ENCODE measurements around the gene CEP70. TPM values are rescaled to one million over a fixed set of nuclear protein-coding genes. Genes with fewer than 3 reads are reported as not detected.
"Not testable (repeated sequence)": the region's sequence is repeated elsewhere in the genome, so short reads cannot be mapped to it uniquely, and the experiment has no call there.

CEP70 gene
- total RNA-seq, 4 donors from 2014 or later: 27.7 to 53.8 (median 43.5) TPM

DNA sequence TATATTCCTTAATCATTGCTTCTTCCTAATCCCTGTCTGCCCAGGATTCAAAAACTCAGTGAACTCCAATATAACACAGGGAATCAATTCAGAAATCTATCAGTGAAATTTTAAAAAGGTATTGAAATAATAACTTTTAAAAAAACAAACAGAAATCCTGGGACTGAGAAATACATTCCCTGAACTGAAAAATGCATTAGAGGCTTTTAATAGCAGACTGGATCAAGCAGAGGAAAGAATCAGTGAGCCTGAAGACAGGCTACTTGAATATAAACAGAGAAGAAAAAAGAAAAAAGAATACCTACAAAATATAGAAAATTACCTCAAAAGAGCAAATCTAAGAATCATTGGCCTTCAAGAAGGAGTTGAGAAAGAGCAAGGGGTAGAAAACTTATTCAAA lies 54.7 kb downstream of the CEP70 start:
- no peak overlapping the region for H3K4me3 ChIP-seq
- H3K9me3 ChIP-seq: peaks cover 0 to 40% (median 0%) of the 10 kb centered on the region in 3 donors
- TF ChIP-seq POLR2A (IDR thresholded peaks at IDR 0.05) (no peak), POLR2AphosphoS5 (IDR thresholded peaks at IDR 0.05) (no peak), EP300 (IDR thresholded peaks at IDR 0.05) (no peak), CTCF (IDR thresholded peaks at IDR 0.05) (no peak)
- no peak overlapping the region for H3K27ac ChIP-seq
- H3K36me3 ChIP-seq: peaks cover 0 to 63% of the 10 kb centered on the region in 2 donors
- no peaks in the 10 kb centered on the region for H3K27me3 ChIP-seq
- no peak for ATAC-seq
- no peaks in the 10 kb centered on the region for H3K4me1 ChIP-seq

GRCh38 chr3:138521445-138521844 lies 72.6 kb downstream of the CEP70 start:
- H3K36me3 ChIP-seq: peaks cover 0 to 61% of the 10 kb centered on the region in 2 donors
- H3K27ac ChIP-seq: not testable (repeated sequence)

GRCh38 chr3:138513090-138513843 lies 80.8 kb downstream of the CEP70 start:
- 91 to 94% methylated on average over 2 of the region's 2 CpGs for WGBS, 2 donors (ENCODE audit: low coverage in 1 of 2)
- no peak overlapping the region for H3K4me3 ChIP-seq
- H3K27ac ChIP-seq: no peak overlapping the region
- no peaks in the 10 kb centered on the region for H3K27me3 ChIP-seq
- TF ChIP-seq EP300 (IDR thresholded peaks at IDR 0.05) (no peak), POLR2AphosphoS5 (IDR thresholded peaks at IDR 0.05) (no peak), POLR2A (IDR thresholded peaks at IDR 0.05) (no peak), CTCF (IDR thresholded peaks at IDR 0.05) (no peak)
- H3K9me3 ChIP-seq: peaks cover 0 to 11% (median 0%) of the 10 kb centered on the region in 3 donors
- peaks cover 0 to 30% of the 10 kb centered on the region in 2 donors for H3K36me3 ChIP-seq
- no peak for ATAC-seq
- no peaks in the 10 kb centered on the region for H3K4me1 ChIP-seq

More at GRCh38 chr3:138521445-138521844, 72.6 kb downstream of the CEP70 start:
- WGBS, 2 donors (ENCODE audit: low coverage in 1 of 2): 100% methylated on average over 1 of the region's 23 CpGs; no CpG with 5 or more reads in 1 of the 2 donors
- not testable (repeated sequence) for H3K27me3 ChIP-seq, H3K4me1 ChIP-seq, H3K4me3 ChIP-seq, ATAC-seq
- H3K9me3 ChIP-seq: peaks cover 0 to 16% (median 0%) of the 10 kb centered on the region in 3 donors

DNA sequence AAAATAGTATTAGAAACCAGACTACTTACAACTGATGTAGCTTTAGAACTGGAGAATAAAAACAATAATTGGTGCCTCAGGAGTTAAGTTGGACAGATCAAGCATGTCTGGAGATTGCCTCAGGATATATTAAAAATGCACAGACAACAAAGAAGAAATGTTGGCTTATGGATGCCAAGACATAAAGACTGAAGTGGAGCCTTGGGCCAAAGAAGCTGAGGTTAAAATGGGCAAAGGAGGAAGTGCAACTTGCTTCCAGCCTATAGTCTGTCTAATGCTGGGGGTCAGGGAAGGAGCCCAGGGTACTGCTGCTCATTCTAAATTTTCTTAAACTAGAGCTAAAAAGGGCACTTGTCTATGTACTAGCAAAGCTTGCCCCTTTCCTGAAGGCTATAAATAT lies 82.1 kb downstream of the CEP70 start:
- no peaks in the 10 kb centered on the region for H3K4me1 ChIP-seq
- H3K4me3 ChIP-seq: no peak overlapping the region
- H3K27me3 ChIP-seq: no peaks in the 10 kb centered on the region
- ATAC-seq: no peak
- TF ChIP-seq EP300 (IDR thresholded peaks at IDR 0.05): no peak
- TF ChIP-seq POLR2AphosphoS5 (IDR thresholded peaks at IDR 0.05): no peak
- TF ChIP-seq POLR2A (IDR thresholded peaks at IDR 0.05): no peak
- no peak for TF ChIP-seq CTCF (IDR thresholded peaks at IDR 0.05)
- no peaks in the 10 kb centered on the region for H3K9me3 ChIP-seq
- H3K36me3 ChIP-seq: peaks cover 0 to 30% of the 10 kb centered on the region in 2 donors
- no peak overlapping the region for H3K27ac ChIP-seq

DNA sequence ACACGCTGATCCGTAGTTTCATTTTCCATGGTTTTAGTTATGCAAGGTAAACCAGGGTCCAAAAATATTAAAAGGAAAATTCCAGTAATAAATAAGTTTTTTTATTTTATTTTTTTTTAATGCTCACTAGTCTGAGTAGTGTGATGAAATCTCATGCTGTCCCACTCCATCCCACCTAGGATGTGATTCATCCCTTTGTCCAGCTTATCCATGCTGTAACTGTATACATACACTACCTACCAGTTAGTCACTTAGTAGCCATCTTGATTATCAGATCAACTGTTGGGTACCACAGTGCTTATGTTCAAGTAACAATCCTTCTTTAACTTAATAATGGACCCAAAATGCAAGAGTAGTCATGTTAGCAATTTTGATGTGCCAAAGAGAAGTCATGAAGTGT lies 84.5 kb downstream of the CEP70 start:
- H3K27me3 ChIP-seq: no peaks in the 10 kb centered on the region
- TF ChIP-seq EP300 (IDR thresholded peaks at IDR 0.05) (no peak), CTCF (IDR thresholded peaks at IDR 0.05) (no peak), POLR2AphosphoS5 (IDR thresholded peaks at IDR 0.05) (no peak)
- no peak overlapping the region for H3K4me3 ChIP-seq
- H3K27ac ChIP-seq: no peak overlapping the region
- H3K4me1 ChIP-seq: no peaks in the 10 kb centered on the region
- 85 to 100% methylated on average over 2 of the region's 2 CpGs for WGBS, 2 donors (ENCODE audit: low coverage in 1 of 2)
- H3K36me3 ChIP-seq: peaks cover 0 to 42% of the 10 kb centered on the region in 2 donors
- H3K9me3 ChIP-seq: no peaks in the 10 kb centered on the region
- no peak for ATAC-seq

Data from gastroesophageal sphincter (tissue), 4 donors.